Measurements from ENCODE around the gene CITED4. TPM values are rescaled to one million over a fixed set of nuclear protein-coding genes. Genes with fewer than 3 reads are reported as not detected.

CITED4 gene
- total RNA-seq, 1 donor from 2014 or later: 40.6 TPM

- DNase-seq (ENCODE audit: missing footprints): no peak
- no peak for ATAC-seq
- intact Hi-C loops (cut with DNase I): no loop called here
Observed at GRCh38 chr1:40840526-40841323, 21.4 kb downstream of the CITED4 start.

GRCh38 chr1:40839943-40840335 lies 22.2 kb downstream of the CITED4 start:
- peak; percentile 62 for DNase-seq (ENCODE audit: missing footprints)
- no peak for ATAC-seq
- intact Hi-C loops (cut with DNase I): no loop called here

- intact Hi-C loops (cut with DNase I): no loop called here
- DNase-seq (ENCODE audit: missing footprints) (no peak), ATAC-seq (no peak)
Observed at GRCh38 chr1:40838980-40839942, 22.9 kb downstream of the CITED4 start.

GRCh38 chr1:40838045-40838979 lies 23.9 kb downstream of the CITED4 start:
- intact Hi-C loops (cut with DNase I): no loop called here
- ATAC-seq (no peak), DNase-seq (ENCODE audit: missing footprints) (peak; percentile 46)

GRCh38 chr1:40837601-40838000 lies 24.6 kb downstream of the CITED4 start:
- intact Hi-C loops (cut with DNase I): no loop called here
- ATAC-seq: no peak
- peak; percentile 60 for DNase-seq (ENCODE audit: missing footprints)

GRCh38 chr1:40836283-40836682 lies 25.9 kb downstream of the CITED4 start:
- no peak for ATAC-seq
- DNase-seq (ENCODE audit: missing footprints): no peak
- intact Hi-C loops (cut with DNase I): no loop called here

- DNase-seq (ENCODE audit: missing footprints): no peak
- no peak for ATAC-seq
- intact Hi-C loops (cut with DNase I): no loop called here
Observed at GRCh38 chr1:40834968-40835545, 27.1 kb downstream of the CITED4 start.

GRCh38 chr1:40833979-40834378 lies 28.2 kb downstream of the CITED4 start:
- ATAC-seq: no peak
- intact Hi-C loops (cut with DNase I): no loop called here

GRCh38 chr1:40831001-40831732 lies 31.0 kb downstream of the CITED4 start:
- no peak for ATAC-seq
- intact Hi-C loops (cut with DNase I): no loop called here
- peak; percentile 31 for DNase-seq (ENCODE audit: missing footprints)

More at GRCh38 chr1:40833979-40834378, 28.2 kb downstream of the CITED4 start:
- DNase-seq (ENCODE audit: missing footprints): no peak

GRCh38 chr1:40830419-40830943 lies 31.7 kb downstream of the CITED4 start:
- DNase-seq (ENCODE audit: missing footprints) (peak; percentile 30), ATAC-seq (no peak)
- intact Hi-C loops (cut with DNase I): no loop called here

- no peak for ATAC-seq
- DNase-seq (ENCODE audit: missing footprints): peak; percentile 27
- intact Hi-C loops (cut with DNase I): no loop called here
Observed at GRCh38 chr1:40829631-40830245, 32.4 kb downstream of the CITED4 start.

GRCh38 chr1:40825996-40826395 lies 36.2 kb downstream of the CITED4 start:
- DNase-seq (ENCODE audit: missing footprints) (peak; percentile 39), ATAC-seq (no peak)
- intact Hi-C loops (cut with DNase I): no loop called here

GRCh38 chr1:40825435-40825788 lies 36.8 kb downstream of the CITED4 start:
- DNase-seq (ENCODE audit: missing footprints) (peak; percentile 44), ATAC-seq (no peak)
- intact Hi-C loops (cut with DNase I): no loop called here

- ATAC-seq (no peak), DNase-seq (ENCODE audit: missing footprints) (peak; percentile 45)
- intact Hi-C loops (cut with DNase I): no loop called here
Observed at GRCh38 chr1:40824591-40825434, 37.4 kb downstream of the CITED4 start.

- ATAC-seq (no peak), DNase-seq (ENCODE audit: missing footprints) (no peak)
- intact Hi-C loops (cut with DNase I): no loop called here
Observed at GRCh38 chr1:40823983-40824382, 38.2 kb downstream of the CITED4 start.

- intact Hi-C loops (cut with DNase I): no loop called here
- no peak for ATAC-seq
- peak; percentile 3 for DNase-seq (ENCODE audit: missing footprints)
Observed at GRCh38 chr1:40823345-40823744, 38.8 kb downstream of the CITED4 start.

All from Right ventricle myocardium inferior (tissue), 1 donor.